ENCODE measurements around the gene ZCCHC17.

- TF ChIP-seq CTCF (IDR thresholded peaks at IDR 0.05) (no peak), POLR2A (IDR thresholded peaks at IDR 0.05) (no peak)
Observed at GRCh38 chr1:31393463-31393862, 96.6 kb downstream of the ZCCHC17 start.

All from testis (tissue), 2 donors.